ACHN (cell line): ENCODE results near the gene MAN2A2.

Experiments
- DNase-seq: peaks from one replicate; pipeline ENCODE4 v3.0.0-alpha.2; 2015
- in situ Hi-C: cut with HindIII; loops from 2 replicates; pipeline ENCODE4 v1.10.0; 2017; ENCODE audit warnings: low sequenced_read_pairs, low pct_ligation_motif_present, low pct_unique_long_range_greater_than_20kb

MAN2A2 gene

GRCh38 chr15:90968434-90968833 is 65.3 kb downstream of the MAN2A2 start:
- in situ Hi-C loops = no loop called here
- no peak for DNase-seq

- DNase-seq = no peak
- in situ Hi-C loops = no loop called here
Measured at GRCh38 chr15:90970274-90970673, 67.2 kb downstream of the MAN2A2 start.

GRCh38 chr15:90972133-90972532 is 69.0 kb downstream of the MAN2A2 start:
- in situ Hi-C loops = no loop called here
- no peak for DNase-seq
